Heart left ventricle (tissue), 13 donors: ENCODE results near the gene RBP4.

Experiments
- POLR2A ChIP-seq, 2 donors: fragments of 450-650 bp; IDR thresholded peaks; one replicate each; pipeline ENCODE4 v1.6.1; 2017; ENCODE audit warnings: antibody characterized with exemption in 2 of 2, mild to moderate bottlenecking in 2 of 2, moderate library complexity in 2 of 2
- TF ChIP-seq, protein P1 (sequence below), 12 donors: fragments of 200-600 bp; sonication (generic) in 4 of 12; IDR thresholded peaks; one replicate each; pipeline versions ENCODE4 v1.5.0 to v1.8.0; 2018 to 2022; ENCODE audit warnings: antibody characterized with exemption in 12 of 12, mild to moderate bottlenecking in 5 of 12
- donor health status: ischemic (EF 13 %, LVEDD 7.1; RV severe dilation, severe dysfunction).
- donor health status: DM: no; HTN: yes; CAD: no.
- donor health status: DM: no; HTN: no; CAD: no.
- donor health status: ischemic (EF 25% LVEDD 6.9; RV normal size, moderate dysfunction).
- donor health status: ischemic (EF 25% LVEDD 5.7; RV mildly dilated, moderate dysfunction).
- donor health status: ischemic (EF 35%, LVEDD 5.7; RV mildly dilated, moderate dysfunction).
- donor health status: nonischemic (EF 11% LVEDD 7.7; RV severe dilation, severe dysfunction).
- donor health status: DM: yes; HTN: yes; CAD: no.
- donor health status: PGD.
- donor health status: ischemic (EF 29% LVEDD 5.4; RV normal size, mild dysfunction).
- donor health status: nonischemic (EF 23%, LVEDD 6.1; RV moderate dilation, normal function).

DNA sequence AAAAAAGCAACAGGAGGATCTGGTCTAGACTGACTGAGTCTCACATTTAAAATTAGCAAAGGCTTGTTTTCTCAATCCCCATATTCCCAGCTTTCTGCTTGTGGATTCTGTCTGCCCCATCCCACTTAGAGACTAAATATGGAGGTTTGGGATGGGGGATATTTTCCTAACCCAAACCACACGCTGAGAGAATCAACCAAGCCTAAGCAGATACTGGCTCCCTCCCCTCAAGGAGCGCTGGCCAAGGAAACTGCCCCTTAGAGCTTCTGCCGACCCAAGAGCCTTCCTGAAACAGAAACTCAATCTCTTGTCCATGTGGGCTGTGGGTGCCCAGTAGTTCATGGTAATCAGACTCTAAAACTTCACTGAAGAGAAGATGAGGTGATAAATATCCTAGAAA, 30.7 kb downstream of the RBP4 start:
- TF ChIP-seq, protein P1, sequence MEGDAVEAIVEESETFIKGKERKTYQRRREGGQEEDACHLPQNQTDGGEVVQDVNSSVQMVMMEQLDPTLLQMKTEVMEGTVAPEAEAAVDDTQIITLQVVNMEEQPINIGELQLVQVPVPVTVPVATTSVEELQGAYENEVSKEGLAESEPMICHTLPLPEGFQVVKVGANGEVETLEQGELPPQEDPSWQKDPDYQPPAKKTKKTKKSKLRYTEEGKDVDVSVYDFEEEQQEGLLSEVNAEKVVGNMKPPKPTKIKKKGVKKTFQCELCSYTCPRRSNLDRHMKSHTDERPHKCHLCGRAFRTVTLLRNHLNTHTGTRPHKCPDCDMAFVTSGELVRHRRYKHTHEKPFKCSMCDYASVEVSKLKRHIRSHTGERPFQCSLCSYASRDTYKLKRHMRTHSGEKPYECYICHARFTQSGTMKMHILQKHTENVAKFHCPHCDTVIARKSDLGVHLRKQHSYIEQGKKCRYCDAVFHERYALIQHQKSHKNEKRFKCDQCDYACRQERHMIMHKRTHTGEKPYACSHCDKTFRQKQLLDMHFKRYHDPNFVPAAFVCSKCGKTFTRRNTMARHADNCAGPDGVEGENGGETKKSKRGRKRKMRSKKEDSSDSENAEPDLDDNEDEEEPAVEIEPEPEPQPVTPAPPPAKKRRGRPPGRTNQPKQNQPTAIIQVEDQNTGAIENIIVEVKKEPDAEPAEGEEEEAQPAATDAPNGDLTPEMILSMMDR (IDR thresholded peaks at IDR 0.05) = no peak
- no peak for TF ChIP-seq POLR2A (IDR thresholded peaks at IDR 0.05)
